Fibroblast of lung (primary cell): ENCODE data around the gene LRRC75B.
"Not testable (repeated sequence)": the region's sequence is repeated elsewhere in the genome, so short reads cannot be mapped to it uniquely, and the experiment has no call there.

Experiments
- EZH2 ChIP-seq: IDR thresholded peaks from 2 replicates; pipeline ENCODE4 v1.5.1; 2012; ENCODE audit warnings: low read length, control low read depth, mild to moderate bottlenecking; ENCODE audit errors: missing control alignments
- TF ChIP-seq, protein P1 (sequence below), 2 donors: IDR thresholded peaks in 1 of 2; conservative IDR thresholded peaks in 1 of 2; 1 replicate in 1 of 2; 2 replicates in 1 of 2; pipeline ENCODE4 v1.5.1; 2011 to 2012; ENCODE audit warnings: low read length in 2 of 2, control low read depth in 1 of 2, inconsistent platforms in 1 of 2, low read depth in 1 of 2, mild to moderate bottlenecking in 1 of 2

DNA sequence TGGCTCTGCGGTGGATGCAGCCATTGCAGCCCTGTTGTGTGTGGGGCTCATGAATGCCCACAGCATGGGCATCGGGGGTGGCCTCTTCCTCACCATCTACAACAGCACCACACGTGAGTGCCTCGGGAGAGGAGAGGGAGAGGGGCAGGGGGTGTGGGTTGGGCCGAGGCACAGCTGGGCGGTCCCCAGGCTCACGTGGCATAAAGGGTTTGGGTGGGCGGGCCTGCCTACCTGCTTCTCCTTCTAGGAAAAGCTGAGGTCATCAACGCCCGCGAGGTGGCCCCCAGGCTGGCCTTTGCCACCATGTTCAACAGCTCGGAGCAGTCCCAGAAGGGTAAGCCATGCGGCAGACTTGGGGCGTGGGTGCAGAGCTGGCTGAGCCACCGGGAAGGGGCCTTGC, 21.9 kb upstream of the LRRC75B start:
- TF ChIP-seq EZH2: not testable (repeated sequence)
- TF ChIP-seq, protein P1, sequence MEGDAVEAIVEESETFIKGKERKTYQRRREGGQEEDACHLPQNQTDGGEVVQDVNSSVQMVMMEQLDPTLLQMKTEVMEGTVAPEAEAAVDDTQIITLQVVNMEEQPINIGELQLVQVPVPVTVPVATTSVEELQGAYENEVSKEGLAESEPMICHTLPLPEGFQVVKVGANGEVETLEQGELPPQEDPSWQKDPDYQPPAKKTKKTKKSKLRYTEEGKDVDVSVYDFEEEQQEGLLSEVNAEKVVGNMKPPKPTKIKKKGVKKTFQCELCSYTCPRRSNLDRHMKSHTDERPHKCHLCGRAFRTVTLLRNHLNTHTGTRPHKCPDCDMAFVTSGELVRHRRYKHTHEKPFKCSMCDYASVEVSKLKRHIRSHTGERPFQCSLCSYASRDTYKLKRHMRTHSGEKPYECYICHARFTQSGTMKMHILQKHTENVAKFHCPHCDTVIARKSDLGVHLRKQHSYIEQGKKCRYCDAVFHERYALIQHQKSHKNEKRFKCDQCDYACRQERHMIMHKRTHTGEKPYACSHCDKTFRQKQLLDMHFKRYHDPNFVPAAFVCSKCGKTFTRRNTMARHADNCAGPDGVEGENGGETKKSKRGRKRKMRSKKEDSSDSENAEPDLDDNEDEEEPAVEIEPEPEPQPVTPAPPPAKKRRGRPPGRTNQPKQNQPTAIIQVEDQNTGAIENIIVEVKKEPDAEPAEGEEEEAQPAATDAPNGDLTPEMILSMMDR (conservative IDR thresholded peaks at IDR 0.05 in 1 of 2, IDR thresholded peaks at IDR 0.05 in 1 of 2; ENCODE audit: low read depth in 1 of 2, low read length in 2 of 2): not testable (repeated sequence)
